Measurements from ENCODE around the gene DDX1. TPM values are rescaled to one million over a fixed set of nuclear protein-coding genes. Genes with fewer than 3 reads are reported as not detected.

Gene DDX1
- total and polyA plus RNA-seq, 9 of the 15 experiments (the other 6 are each of a cell fraction or from before 2014, with no cell fraction given) = 116 to 277 (median 232) TPM

DNA sequence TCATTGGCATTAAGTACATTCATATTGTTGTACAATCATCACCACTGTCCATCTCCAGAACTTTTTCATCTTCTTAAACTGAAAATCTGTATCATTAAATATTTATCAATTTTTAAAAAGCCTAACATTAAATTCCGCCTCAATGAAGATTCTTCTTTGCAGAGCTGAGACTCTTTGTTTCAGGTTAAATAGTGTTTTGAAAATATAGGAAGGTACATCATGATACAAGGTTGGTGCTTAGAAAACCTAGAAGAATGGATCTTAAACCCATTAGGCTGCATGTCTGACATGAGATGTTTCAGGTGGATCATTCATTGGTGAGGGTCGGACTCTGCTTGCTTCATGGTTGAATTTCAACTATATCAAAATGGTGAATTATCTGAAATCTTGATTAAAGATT, 30.5 kb downstream of the DDX1 start:
- ChIA-PET CTCF (ENCODE audit: low intra/inter-chr PET ratio) (no interaction called here), POLR2A (no interaction called here)
- no peak overlapping the region for H3K27ac ChIP-seq (ENCODE audit: extremely low read depth, low read depth, low read length)
- intact Hi-C loops (cut with micrococcal nuclease) = no loop called here
- H4K20me1 ChIP-seq (replicated peaks; ENCODE audit: control insufficient read depth, insufficient read depth, low read length) = no peaks in the 10 kb centered on the region
- H3K4me3 ChIP-seq = no peak overlapping the region
- FAIRE-seq = no peak
- no peaks in the 10 kb centered on the region for H3K27me3 ChIP-seq (ENCODE audit: control insufficient read depth in 2 of 2, insufficient read depth in 2 of 2, low read length in 2 of 2)
- H3K9me3 ChIP-seq (replicated peaks; ENCODE audit: control insufficient read depth, insufficient read depth, low read depth, low read length) = no peaks in the 10 kb centered on the region
- H3K36me3 ChIP-seq (ENCODE audit: control insufficient read depth, insufficient read depth, low read length) = peaks cover 98% of the 10 kb centered on the region
- no peak overlapping the region for H3K4me2 ChIP-seq (ENCODE audit: insufficient read depth, low read length)
- 100% methylated on average over 2 of the region's 2 CpGs for WGBS (ENCODE audit: insufficient coverage, low coverage, missing lambda C conversion rate)
- DNase-seq (ENCODE audit: extremely low read depth in 1 of 4, low spot score in 3 of 4) = no peak
- peaks cover 0 to 6% of the 10 kb centered on the region in 2 experiments; a peak in 1 of 5 replicates for H3K4me1 ChIP-seq (replicated peaks in 1 of 2; ENCODE audit: control insufficient read depth in 2 of 2, insufficient read depth in 2 of 2, low read length in 2 of 2)
- H3K9me1 ChIP-seq (ENCODE audit: control insufficient read depth, insufficient read depth, low read length) = no peaks in the 10 kb centered on the region
- no TSS peak for BruUV-seq (replicated peaks)
- no peaks in the 10 kb centered on the region for H3K79me2 ChIP-seq (ENCODE audit: control insufficient read depth, insufficient read depth, low read length)
- no peak for TF ChIP-seq LARP7 (IDR thresholded peaks at IDR 0.05)
- no peak for TF ChIP-seq MTF1 (CRISPR knock-in tag; IDR thresholded peaks at IDR 0.05; ENCODE audit: borderline replicate concordance)
- TF ChIP-seq HNRNPL (IDR thresholded peaks at IDR 0.05; ENCODE audit: low read depth, low read length) = no peak
- TF ChIP-seq ZNF347 (CRISPR knock-in tag; IDR thresholded peaks at IDR 0.05; ENCODE audit: low read depth) = no peak
- TF ChIP-seq CEBPG (CRISPR knock-in tag; IDR thresholded peaks at IDR 0.05) = no peak
- TF ChIP-seq CEBPG (tag; conservative IDR thresholded peaks at IDR 0.05 in 1 of 2, IDR thresholded peaks at IDR 0.05 in 1 of 2) = no peak
- no peak for TF ChIP-seq TAF9B (IDR thresholded peaks at IDR 0.05; ENCODE audit: partially characterized antibody)
- TF ChIP-seq, protein P1, sequence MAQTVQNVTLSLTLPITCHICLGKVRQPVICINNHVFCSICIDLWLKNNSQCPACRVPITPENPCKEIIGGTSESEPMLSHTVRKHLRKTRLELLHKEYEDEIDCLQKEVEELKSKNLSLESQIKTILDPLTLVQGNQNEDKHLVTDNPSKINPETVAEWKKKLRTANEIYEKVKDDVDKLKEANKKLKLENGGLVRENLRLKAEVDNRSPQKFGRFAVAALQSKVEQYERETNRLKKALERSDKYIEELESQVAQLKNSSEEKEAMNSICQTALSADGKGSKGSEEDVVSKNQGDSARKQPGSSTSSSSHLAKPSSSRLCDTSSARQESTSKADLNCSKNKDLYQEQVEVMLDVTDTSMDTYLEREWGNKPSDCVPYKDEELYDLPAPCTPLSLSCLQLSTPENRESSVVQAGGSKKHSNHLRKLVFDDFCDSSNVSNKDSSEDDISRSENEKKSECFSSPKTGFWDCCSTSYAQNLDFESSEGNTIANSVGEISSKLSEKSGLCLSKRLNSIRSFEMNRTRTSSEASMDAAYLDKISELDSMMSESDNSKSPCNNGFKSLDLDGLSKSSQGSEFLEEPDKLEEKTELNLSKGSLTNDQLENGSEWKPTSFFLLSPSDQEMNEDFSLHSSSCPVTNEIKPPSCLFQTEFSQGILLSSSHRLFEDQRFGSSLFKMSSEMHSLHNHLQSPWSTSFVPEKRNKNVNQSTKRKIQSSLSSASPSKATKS (CRISPR knock-in tag; IDR thresholded peaks at IDR 0.05) = no peak
- TF ChIP-seq FOXJ2 (tag; IDR thresholded peaks at IDR 0.05) = no peak
- ATAC-seq = no peak
- no peak overlapping the region for H3K9ac ChIP-seq (ENCODE audit: insufficient read depth in 1 of 2, low read depth in 2 of 2, low read length in 2 of 2)
- no peak overlapping the region for H2AFZ ChIP-seq (ENCODE audit: low read depth, low read length)
- in situ Hi-C loops (cut with MboI) = no loop called here

All from K562 (cell line).